Measurements from ENCODE around the gene MBNL2. TPM values are rescaled to one million over a fixed set of nuclear protein-coding genes. Genes with fewer than 3 reads are reported as not detected.
A peak's percentile ranks its signal among the peaks of the same experiment; 100 is the strongest.

Gene MBNL2
- total and polyA plus RNA-seq, 2 of the 13 experiments (the other 11 are each of a cell fraction or from before 2014, with no cell fraction given): 30.8 to 59.0 TPM

GRCh38 chr13:97344265-97345175 lies 122.4 kb downstream of the MBNL2 start:
- Histone ChIP-seq H3K4me1 (ENCODE audit: insufficient read depth, low read length) (peaks cover 18% of the 10 kb centered on the region), H3K9me3 (ENCODE audit: low read length) (no peaks in the 10 kb centered on the region), H3K27ac (ENCODE audit: extremely low read length, insufficient read depth, low read length) (no peak overlapping the region), H3K4me2 (ENCODE audit: low read depth, low read length) (no peak overlapping the region), H3K36me3 (replicated peaks in 1 of 2; ENCODE audit: control insufficient read depth in 1 of 2, insufficient read depth in 2 of 2, low read length in 2 of 2) (peaks cover 24 to 63% of the 10 kb centered on the region in 2 experiments), H4K20me1 (ENCODE audit: insufficient read depth, low read length) (peaks cover 6% of the 10 kb centered on the region), H3K27me3 (ENCODE audit: control insufficient read depth in 1 of 2, insufficient read depth in 2 of 2, low read length in 2 of 2) (no peaks in the 10 kb centered on the region), H2AFZ (ENCODE audit: low read length) (no peak overlapping the region), H3K4me3 (replicated peaks in 1 of 3; ENCODE audit: insufficient read depth in 1 of 3, low read depth in 2 of 3, low read length in 3 of 3) (no peak overlapping the region), H3K9ac (ENCODE audit: insufficient read depth, low read depth, low read length) (no peak overlapping the region), H3K79me2 (ENCODE audit: insufficient read depth, low read length) (peaks cover 2% of the 10 kb centered on the region)
- peak; percentile 87 for ATAC-seq
- CTCF ChIA-PET (ENCODE audit: low intra/inter-chr PET ratio, low total read pairs): interaction anchor here (1.7 to 3.2 kb wide), 2 partner anchors 235 to 314 kb away, joined by 4 to 21 read pairs; no protein-coding TSS in a partner anchor
- BruUV-seq (replicated peaks): no TSS peak
- POLR2A ChIA-PET: interaction anchor here (0.9 to 1.5 kb wide), 2 partner anchors 120 to 211 kb away, joined by 3 to 5 read pairs; no protein-coding TSS in a partner anchor
- in situ Hi-C loops (cut with HindIII; ENCODE audit: extremely low pct_ligation_motif_present, low pct_unique_long_range_greater_than_20kb) (loop anchor here (5.0 to 10.0 kb wide), 2 partner anchors 120 to 232 kb away; partner anchors contain the start of gene MBNL2), intact Hi-C loops (cut with micrococcal nuclease; ENCODE audit: unreplicated experiment) (loop anchor here (1.0 to 2.0 kb wide), 3 partner anchors 70 to 234 kb away; partner anchors contain the start of gene MBNL2)
- WGBS (ENCODE audit: low lambda C conversion rate): 61% methylated on average over 5 of the region's 5 CpGs
- DNase-seq (ENCODE audit: low spot score): peak; percentile 62
- FAIRE-seq: peak; percentile 49
- TF ChIP-seq CTCF (CRISPR knock-in tag; IDR thresholded peaks at IDR 0.05): peak; percentile 73
- no peak for TF ChIP-seq CC2D1A (CRISPR knock-in tag; IDR thresholded peaks at IDR 0.05)
- no peak for TF ChIP-seq RFXANK (CRISPR knock-in tag; IDR thresholded peaks at IDR 0.05)
- peak; percentile 47 for TF ChIP-seq AGO2 (optimal IDR thresholded peaks at IDR 0.05; ENCODE audit: low read depth, low read length)
- no peak for TF ChIP-seq ATF3 (CRISPR knock-in tag; IDR thresholded peaks at IDR 0.05)
- TF ChIP-seq ZNF124 (CRISPR knock-in tag; IDR thresholded peaks at IDR 0.05): no peak
- TF ChIP-seq FOXP1 (IDR thresholded peaks at IDR 0.05): no peak
- TF ChIP-seq FOXP1 (CRISPR knock-in tag; IDR thresholded peaks at IDR 0.05): no peak
- no peak for TF ChIP-seq E2F1 (CRISPR knock-in tag; IDR thresholded peaks at IDR 0.05)
- TF ChIP-seq RBM22 (optimal IDR thresholded peaks at IDR 0.05; ENCODE audit: low read length): peak; percentile 81
- TF ChIP-seq AHDC1 (CRISPR knock-in tag; IDR thresholded peaks at IDR 0.05; ENCODE audit: borderline replicate concordance): no peak
- TF ChIP-seq STAG1 (CRISPR knock-in tag; IDR thresholded peaks at IDR 0.05): peak; percentile 79
- TF ChIP-seq ZMAT5 (CRISPR knock-in tag; IDR thresholded peaks at IDR 0.05; ENCODE audit: borderline replicate concordance, low read depth): no peak
- TF ChIP-seq KLF13 (CRISPR knock-in tag; IDR thresholded peaks at IDR 0.05): no peak
- TF ChIP-seq RAD21 (CRISPR knock-in tag; IDR thresholded peaks at IDR 0.05): peak; percentile 30; the same call in 1 of the 2 replicates
